Measurements from ENCODE around the gene MYO3A.

DNA sequence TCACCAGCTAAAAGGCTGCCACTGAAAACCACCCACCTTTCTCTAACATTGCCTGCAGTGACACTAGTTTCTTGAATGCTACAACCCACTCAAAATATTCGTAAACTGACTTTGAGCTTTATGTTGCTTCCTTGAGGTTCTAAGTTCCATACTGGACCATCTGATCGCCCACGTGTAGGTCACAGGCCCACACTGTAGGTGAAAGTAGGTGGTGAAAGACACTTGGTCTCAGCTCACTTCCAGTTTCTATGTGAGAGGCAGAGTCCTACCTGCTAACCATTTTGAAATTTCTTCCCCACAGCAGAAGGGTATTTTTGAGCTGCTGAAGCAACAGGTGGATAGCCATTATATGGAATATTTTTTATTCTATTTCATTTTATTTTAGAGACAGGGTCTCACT lies 97.3 kb downstream of the MYO3A start:
- TF ChIP-seq, protein P1, sequence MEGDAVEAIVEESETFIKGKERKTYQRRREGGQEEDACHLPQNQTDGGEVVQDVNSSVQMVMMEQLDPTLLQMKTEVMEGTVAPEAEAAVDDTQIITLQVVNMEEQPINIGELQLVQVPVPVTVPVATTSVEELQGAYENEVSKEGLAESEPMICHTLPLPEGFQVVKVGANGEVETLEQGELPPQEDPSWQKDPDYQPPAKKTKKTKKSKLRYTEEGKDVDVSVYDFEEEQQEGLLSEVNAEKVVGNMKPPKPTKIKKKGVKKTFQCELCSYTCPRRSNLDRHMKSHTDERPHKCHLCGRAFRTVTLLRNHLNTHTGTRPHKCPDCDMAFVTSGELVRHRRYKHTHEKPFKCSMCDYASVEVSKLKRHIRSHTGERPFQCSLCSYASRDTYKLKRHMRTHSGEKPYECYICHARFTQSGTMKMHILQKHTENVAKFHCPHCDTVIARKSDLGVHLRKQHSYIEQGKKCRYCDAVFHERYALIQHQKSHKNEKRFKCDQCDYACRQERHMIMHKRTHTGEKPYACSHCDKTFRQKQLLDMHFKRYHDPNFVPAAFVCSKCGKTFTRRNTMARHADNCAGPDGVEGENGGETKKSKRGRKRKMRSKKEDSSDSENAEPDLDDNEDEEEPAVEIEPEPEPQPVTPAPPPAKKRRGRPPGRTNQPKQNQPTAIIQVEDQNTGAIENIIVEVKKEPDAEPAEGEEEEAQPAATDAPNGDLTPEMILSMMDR (IDR thresholded peaks at IDR 0.05): no peak
- TF ChIP-seq EP300 (IDR thresholded peaks at IDR 0.05): no peak
- TF ChIP-seq POLR2AphosphoS5 (IDR thresholded peaks at IDR 0.05): no peak

Data from gastroesophageal sphincter (tissue), 3 donors.